SJSA1 (cell line): ENCODE results near the gene SCN2B. TPM values are rescaled to one million over a fixed set of nuclear protein-coding genes. Genes with fewer than 3 reads are reported as not detected.

ENCODE experiments used
- DNase-seq, 2 experiments: peaks; one replicate each; pipeline ENCODE4 v3.0.0-alpha.2; 2015 to 2020; ENCODE audit warnings: low spot score in 2 of 2, low read depth in 1 of 2
- H3K27ac ChIP-seq: fragments of 250-450 bp; sonication (Bioruptor Pico); 2 replicates; pipeline ENCODE4 v1.5.1; 2020; ENCODE audit warnings: mild to moderate bottlenecking, moderate library complexity
- H3K27me3 ChIP-seq: fragments of 250-450 bp; sonication (Bioruptor Pico); replicated peaks from 2 replicates; pipeline ENCODE4 v1.5.1; 2020; ENCODE audit warnings: mild to moderate bottlenecking, moderate library complexity
- H3K36me3 ChIP-seq: fragments of 250-450 bp; sonication (Bioruptor Pico); 2 replicates; pipeline ENCODE4 v1.5.1; 2020; ENCODE audit warnings: mild to moderate bottlenecking
- H3K4me1 ChIP-seq: fragments of 250-450 bp; sonication (Bioruptor Pico); replicated peaks from 2 replicates; pipeline ENCODE4 v1.6.1; 2021; ENCODE audit warnings: mild to moderate bottlenecking
- H3K4me3 ChIP-seq: fragments of 250-450 bp; sonication (Bioruptor Pico); 2 replicates; pipeline ENCODE4 v1.5.1; 2020; ENCODE audit warnings: mild to moderate bottlenecking
- H3K9me3 ChIP-seq: fragments of 250-450 bp; sonication (Bioruptor Pico); replicated peaks from 2 replicates; pipeline ENCODE4 v1.5.1; 2020; ENCODE audit warnings: mild to moderate bottlenecking
- total RNA-seq: library from RNA; depleted of rRNA; stranded (reverse); fragments of >200 nt; shearing (Covaris generic); gene quantifications from 2 replicates; pipeline ENCODE4 v1.2.3, GENCODE V29; 2014; rRNA removed

SCN2B gene
- total RNA-seq, 1 experiment from 2014 or later = not detected

DNA sequence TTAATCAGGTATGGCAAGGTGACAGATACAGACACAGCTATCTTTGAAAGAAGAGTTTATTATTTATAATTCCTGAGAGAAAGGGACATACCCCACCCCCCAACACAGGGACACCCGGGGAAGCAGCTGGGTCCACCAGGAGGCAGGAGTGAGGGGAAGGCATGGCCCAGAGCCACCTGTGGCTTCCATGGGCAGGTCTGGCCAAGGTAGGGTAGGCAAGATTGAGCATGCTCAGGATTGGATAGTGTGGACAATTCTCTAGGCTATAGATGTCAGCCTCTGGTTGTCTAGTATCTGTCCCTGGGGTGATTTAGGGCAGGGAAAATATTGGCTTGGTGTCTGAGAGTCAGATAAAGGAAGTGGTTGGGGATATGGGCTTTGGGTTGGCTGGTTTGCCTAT lies 62.2 kb downstream of the SCN2B start:
- H3K4me3 ChIP-seq = no peak overlapping the region
- no peak for DNase-seq
- H3K4me1 ChIP-seq = no peaks in the 10 kb centered on the region
- H3K27ac ChIP-seq = no peak overlapping the region
- H3K9me3 ChIP-seq = no peaks in the 10 kb centered on the region
- H3K36me3 ChIP-seq = no peaks in the 10 kb centered on the region
- H3K27me3 ChIP-seq = no peaks in the 10 kb centered on the region

DNA sequence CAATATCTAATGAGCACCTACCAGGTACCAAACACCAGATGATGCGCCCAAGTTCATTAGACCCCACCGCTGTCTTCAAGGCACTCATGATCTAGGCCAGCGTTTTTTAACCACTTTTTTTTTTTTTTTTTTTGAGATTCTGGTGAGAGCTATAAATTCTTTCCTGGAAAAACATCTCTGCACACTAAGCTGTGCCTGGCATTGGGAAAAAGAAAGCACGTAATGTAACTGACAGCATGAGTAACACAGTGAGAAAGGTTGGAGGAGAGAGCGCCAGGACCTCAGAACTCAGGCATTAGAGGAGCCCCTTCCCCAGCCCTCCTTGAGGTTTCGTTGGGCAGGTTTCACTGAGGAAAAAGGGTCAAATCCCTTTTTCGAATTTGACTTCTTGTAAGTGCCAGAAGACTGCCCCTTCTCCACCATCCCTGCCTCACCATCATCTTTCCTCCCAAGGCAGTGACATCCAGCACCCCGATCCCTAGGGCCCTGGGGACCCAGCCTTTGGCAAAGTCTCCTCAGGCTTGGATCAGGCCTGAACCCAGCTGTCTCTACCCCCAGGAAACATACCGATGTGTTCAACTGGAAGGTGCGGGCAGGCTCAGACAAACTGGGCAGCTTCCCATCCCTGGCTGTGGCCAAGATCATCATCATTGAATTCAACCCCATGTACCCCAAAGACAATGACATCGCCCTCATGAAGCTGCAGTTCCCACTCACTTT lies 63.6 kb downstream of the SCN2B start:
- Histone ChIP-seq H3K27ac (no peak overlapping the region), H3K36me3 (no peaks in the 10 kb centered on the region), H3K9me3 (no peaks in the 10 kb centered on the region), H3K4me1 (no peaks in the 10 kb centered on the region), H3K4me3 (no peak overlapping the region), H3K27me3 (no peaks in the 10 kb centered on the region)
- DNase-seq = no peak

Other genes with a start within 250 kb of the SCN2B start
- not detected in 2 replicates for gene TMPRSS13, start 247.2 kb downstream of the SCN2B start, total RNA-seq
- gene IL10RA, start 190.2 kb downstream of the SCN2B start, total RNA-seq = not detected in 2 replicates
- gene TMPRSS4, start 99.6 kb downstream of the SCN2B start, total RNA-seq = not detected in 2 replicates
- not detected in 2 replicates for gene SMIM35, start 89.7 kb downstream of the SCN2B start, total RNA-seq
- gene SCN4B, start 23.8 kb downstream of the SCN2B start, total RNA-seq = not detected in 2 replicates
- gene JAML, start 48.4 kb upstream of the SCN2B start, total RNA-seq = not detected in 2 replicates
- gene MPZL3, start 75.7 kb upstream of the SCN2B start, total RNA-seq = not detected in 2 replicates
- not detected in 2 replicates for gene MPZL2, start 87.7 kb upstream of the SCN2B start, total RNA-seq
- not detected in 2 replicates for gene CD3E, start 128.1 kb upstream of the SCN2B start, total RNA-seq
- not detected in 2 replicates for gene CD3D, start 166.1 kb upstream of the SCN2B start, total RNA-seq
- gene CD3G, start 167.7 kb upstream of the SCN2B start, total RNA-seq = not detected in 2 replicates
- gene UBE4A, start 183.0 kb upstream of the SCN2B start, total RNA-seq = 20.6 and 29.7 TPM in 2 replicates
- gene ATP5MG, start 225.0 kb upstream of the SCN2B start, total RNA-seq = 51.1 and 55.4 TPM in 2 replicates